Peyer's patch (tissue), 4 donors: ENCODE results near the gene MLLT10. TPM values are rescaled to one million over a fixed set of nuclear protein-coding genes. Genes with fewer than 3 reads are reported as not detected.

Source experiments
- DNase-seq, 3 donors: peaks; one replicate each; pipeline ENCODE4 v3.0.0-alpha.2; 2017 to 2019
- H3K27ac ChIP-seq, 4 donors: fragments of 200-600 bp; sonication (generic); one replicate each; pipeline ENCODE4 v1.5.1; 2016 to 2019
- H3K27me3 ChIP-seq, 2 donors: fragments of 200-600 bp; sonication (generic); one replicate each; pipeline ENCODE4 v1.5.1; 2019
- H3K36me3 ChIP-seq, 3 donors: fragments of 200-600 bp; sonication (generic); one replicate each; pipeline ENCODE4 v1.5.1; 2016 to 2019
- H3K4me1 ChIP-seq, 4 donors: fragments of 200-600 bp; sonication (generic); one replicate each; pipeline ENCODE4 v1.5.1; 2016 to 2019
- H3K4me3 ChIP-seq, 4 donors: fragments of 200-600 bp; sonication (generic); 1 replicate in 3 of 4; 2 replicates in 1 of 4; pipeline ENCODE4 v1.5.1; 2016 to 2019; ENCODE audit warnings: mild to moderate bottlenecking in 1 of 4
- H3K9me3 ChIP-seq, 4 donors: fragments of 200-600 bp; sonication (generic); one replicate each; pipeline ENCODE4 v1.5.1; 2016 to 2019; ENCODE audit warnings: mild to moderate bottlenecking in 1 of 4
- POLR2A ChIP-seq, 2 donors: fragments of 450-650 bp; IDR thresholded peaks; one replicate each; pipeline ENCODE4 v1.5.1; 2017; ENCODE audit warnings: antibody characterized with exemption in 2 of 2, mild to moderate bottlenecking in 2 of 2, moderate library complexity in 2 of 2
- total RNA-seq, 4 donors: library from RNA; depleted of rRNA; stranded (reverse); fragments of >200 nt; gene quantifications; one replicate each; pipeline ENCODE4 v1.1.0, GENCODE V29; 2016
- TF ChIP-seq, protein P1 (sequence below), 6 experiments: fragments of 450-650 bp in 4 of 6; fragments of 200-600 bp in 2 of 6; sonication (generic) in 1 of 6; IDR thresholded peaks; one replicate each; pipeline ENCODE4 v1.5.1; 2017 to 2019; ENCODE audit warnings: antibody characterized with exemption in 6 of 6, mild to moderate bottlenecking in 3 of 6, moderate library complexity in 1 of 6

MLLT10 gene
- total RNA-seq, 4 donors from 2014 or later, result 25.2 to 65.2 (median 40.1) TPM

DNA sequence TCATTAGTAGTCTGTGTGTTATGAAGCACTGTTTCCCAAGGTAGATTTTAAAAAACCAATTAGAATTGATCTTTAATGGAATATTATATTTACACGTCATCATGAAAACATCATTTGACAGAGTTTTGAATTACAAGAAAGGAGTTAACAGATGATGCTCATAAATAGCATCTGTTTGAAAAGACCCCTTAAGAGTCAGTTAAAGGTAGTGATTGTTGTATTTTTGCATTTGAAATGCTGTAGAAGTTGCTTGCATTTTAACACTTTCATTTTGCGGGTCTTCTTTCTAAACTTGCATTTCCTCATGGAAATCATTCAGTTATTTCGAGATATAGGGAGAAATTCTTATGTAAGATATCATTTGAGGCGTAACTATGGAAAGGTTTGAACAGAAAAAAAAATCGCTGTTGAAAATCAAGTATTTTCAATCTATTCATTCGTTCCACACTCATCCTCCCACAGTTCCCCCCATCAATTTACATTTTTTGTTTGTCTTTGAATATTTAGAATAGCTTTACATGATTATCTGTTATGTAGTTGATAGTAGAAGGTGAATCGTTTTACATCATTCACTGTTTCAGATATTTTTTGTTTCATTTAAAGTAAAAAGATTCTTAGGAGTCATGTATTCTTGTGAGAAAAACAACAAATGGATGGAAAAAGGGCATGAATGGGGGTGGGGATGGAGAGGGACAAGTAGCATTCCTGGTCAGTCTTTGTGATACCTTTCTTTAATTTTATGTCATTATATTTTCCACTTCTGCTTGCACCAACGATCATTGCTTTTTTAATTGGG is 5.6 kb upstream of the MLLT10 start:
- no peaks in the 10 kb centered on the region for H3K36me3 ChIP-seq
- peak overlapping the region; percentile 90 to 97 (median 93) for H3K27ac ChIP-seq
- no peaks in the 10 kb centered on the region for H3K9me3 ChIP-seq
- H3K4me3 ChIP-seq, result peak overlapping the region in 1 of 4 donors; percentile 71
- H3K4me1 ChIP-seq, result peaks cover 3 to 16% (median 8%) of the 10 kb centered on the region in 4 donors
- no peaks in the 10 kb centered on the region for H3K27me3 ChIP-seq
- TF ChIP-seq, protein P1, sequence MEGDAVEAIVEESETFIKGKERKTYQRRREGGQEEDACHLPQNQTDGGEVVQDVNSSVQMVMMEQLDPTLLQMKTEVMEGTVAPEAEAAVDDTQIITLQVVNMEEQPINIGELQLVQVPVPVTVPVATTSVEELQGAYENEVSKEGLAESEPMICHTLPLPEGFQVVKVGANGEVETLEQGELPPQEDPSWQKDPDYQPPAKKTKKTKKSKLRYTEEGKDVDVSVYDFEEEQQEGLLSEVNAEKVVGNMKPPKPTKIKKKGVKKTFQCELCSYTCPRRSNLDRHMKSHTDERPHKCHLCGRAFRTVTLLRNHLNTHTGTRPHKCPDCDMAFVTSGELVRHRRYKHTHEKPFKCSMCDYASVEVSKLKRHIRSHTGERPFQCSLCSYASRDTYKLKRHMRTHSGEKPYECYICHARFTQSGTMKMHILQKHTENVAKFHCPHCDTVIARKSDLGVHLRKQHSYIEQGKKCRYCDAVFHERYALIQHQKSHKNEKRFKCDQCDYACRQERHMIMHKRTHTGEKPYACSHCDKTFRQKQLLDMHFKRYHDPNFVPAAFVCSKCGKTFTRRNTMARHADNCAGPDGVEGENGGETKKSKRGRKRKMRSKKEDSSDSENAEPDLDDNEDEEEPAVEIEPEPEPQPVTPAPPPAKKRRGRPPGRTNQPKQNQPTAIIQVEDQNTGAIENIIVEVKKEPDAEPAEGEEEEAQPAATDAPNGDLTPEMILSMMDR (IDR thresholded peaks at IDR 0.05), result no peak
- no peak for TF ChIP-seq POLR2A (IDR thresholded peaks at IDR 0.05)
- no peak for DNase-seq

DNA sequence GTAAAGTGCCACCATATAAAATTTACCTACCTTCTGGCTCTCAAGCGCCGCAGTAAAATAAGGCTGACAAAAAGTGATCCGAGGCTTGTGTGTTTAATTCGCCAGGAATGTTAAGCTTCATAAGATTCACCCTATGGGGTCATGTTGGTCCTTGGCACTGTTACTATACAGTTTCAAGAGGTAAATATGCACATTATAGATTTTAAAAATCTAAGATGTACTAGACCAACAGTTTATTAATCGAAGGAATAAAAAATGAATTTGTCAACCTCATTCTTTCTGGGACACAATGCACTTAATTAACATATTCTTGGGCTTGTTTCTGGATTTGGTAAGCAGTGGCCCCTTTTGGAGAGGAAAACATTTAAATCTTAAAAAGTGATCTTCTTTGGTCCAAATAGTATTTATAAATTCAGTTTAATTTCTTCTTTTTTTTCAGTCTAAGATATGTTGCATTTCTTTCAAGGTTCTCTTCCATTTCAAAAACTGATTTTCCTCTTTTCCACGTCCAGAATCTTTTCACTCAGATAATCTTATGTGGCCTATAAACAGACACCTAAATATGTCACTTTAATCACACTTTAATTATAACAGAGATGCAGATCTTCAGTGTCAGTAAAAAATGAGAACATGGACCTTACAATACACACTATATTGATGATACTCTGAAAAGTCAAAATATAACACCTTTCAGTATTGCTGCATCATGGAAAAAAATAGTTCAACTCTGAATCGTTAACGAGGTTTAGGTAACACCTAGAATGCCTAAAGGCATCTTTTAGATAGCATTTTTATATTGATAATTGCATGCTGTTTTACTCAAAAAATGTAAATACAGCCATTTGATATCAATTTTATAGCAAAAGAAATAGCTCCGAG is 4.8 kb upstream of the MLLT10 start:
- peaks cover 3 to 16% (median 8%) of the 10 kb centered on the region in 4 donors for H3K4me1 ChIP-seq
- no peaks in the 10 kb centered on the region for H3K9me3 ChIP-seq
- peak overlapping the region in 2 of 4 donors; percentile 27 to 95 for H3K27ac ChIP-seq
- no peak overlapping the region for H3K4me3 ChIP-seq
- no peaks in the 10 kb centered on the region for H3K36me3 ChIP-seq
- no peaks in the 10 kb centered on the region for H3K27me3 ChIP-seq
- no peak for TF ChIP-seq POLR2A (IDR thresholded peaks at IDR 0.05)
- TF ChIP-seq, protein P1 (IDR thresholded peaks at IDR 0.05), result no peak
- no peak for DNase-seq

DNA sequence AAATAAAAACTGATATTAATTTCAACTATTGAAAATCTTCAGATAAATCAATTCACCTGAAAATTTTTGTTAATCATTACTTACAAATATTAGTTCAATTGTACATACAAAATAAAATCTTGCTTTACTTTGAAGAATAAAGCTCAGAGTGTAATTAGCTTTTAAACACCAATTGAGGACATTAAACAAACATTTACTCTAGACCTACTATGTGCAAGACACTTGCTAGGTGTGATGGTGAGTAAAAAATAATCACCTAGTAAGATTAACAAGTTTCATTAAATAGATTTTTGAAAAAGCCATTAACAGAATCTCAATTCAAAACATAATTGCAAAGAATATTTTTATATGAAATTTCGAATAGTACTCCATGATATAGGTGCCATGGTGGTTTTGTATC is 3.9 kb upstream of the MLLT10 start:
- Histone ChIP-seq H3K36me3 (no peaks in the 10 kb centered on the region), H3K9me3 (no peaks in the 10 kb centered on the region), H3K27ac (no peak overlapping the region), H3K4me3 (no peak overlapping the region), H3K27me3 (no peaks in the 10 kb centered on the region), H3K4me1 (peaks cover 3 to 18% (median 9%) of the 10 kb centered on the region in 4 donors)
- no peak for DNase-seq
- TF ChIP-seq, protein P1 (IDR thresholded peaks at IDR 0.05), result no peak
- no peak for TF ChIP-seq POLR2A (IDR thresholded peaks at IDR 0.05)

DNA sequence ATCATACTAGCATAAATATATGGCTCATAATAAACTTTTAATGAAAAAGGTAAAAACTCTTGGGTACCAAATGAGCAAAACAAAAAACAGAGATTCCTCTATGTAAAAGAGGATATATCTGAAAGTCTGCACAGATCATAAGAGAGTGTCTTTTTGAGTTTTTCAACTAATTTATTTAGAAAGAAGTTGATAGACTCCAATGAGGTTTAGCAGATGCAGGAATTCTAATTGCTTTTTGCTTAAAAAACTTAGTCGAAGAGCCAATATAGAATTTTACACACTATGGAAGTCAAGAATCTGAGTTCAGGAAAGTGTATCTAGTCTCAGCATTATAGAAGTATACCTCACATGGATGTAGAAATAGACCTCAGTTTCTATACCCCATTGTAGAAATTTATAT is 3.4 kb upstream of the MLLT10 start:
- H3K9me3 ChIP-seq, result no peaks in the 10 kb centered on the region
- TF ChIP-seq POLR2A (IDR thresholded peaks at IDR 0.05), result no peak
- TF ChIP-seq, protein P1 (IDR thresholded peaks at IDR 0.05), result no peak
- no peak for DNase-seq
- H3K4me1 ChIP-seq, result peaks cover 3 to 22% (median 11%) of the 10 kb centered on the region in 4 donors
- peak overlapping the region in 1 of 4 donors; percentile 16 for H3K27ac ChIP-seq
- no peaks in the 10 kb centered on the region for H3K27me3 ChIP-seq
- H3K36me3 ChIP-seq, result no peaks in the 10 kb centered on the region
- H3K4me3 ChIP-seq, result no peak overlapping the region

DNA sequence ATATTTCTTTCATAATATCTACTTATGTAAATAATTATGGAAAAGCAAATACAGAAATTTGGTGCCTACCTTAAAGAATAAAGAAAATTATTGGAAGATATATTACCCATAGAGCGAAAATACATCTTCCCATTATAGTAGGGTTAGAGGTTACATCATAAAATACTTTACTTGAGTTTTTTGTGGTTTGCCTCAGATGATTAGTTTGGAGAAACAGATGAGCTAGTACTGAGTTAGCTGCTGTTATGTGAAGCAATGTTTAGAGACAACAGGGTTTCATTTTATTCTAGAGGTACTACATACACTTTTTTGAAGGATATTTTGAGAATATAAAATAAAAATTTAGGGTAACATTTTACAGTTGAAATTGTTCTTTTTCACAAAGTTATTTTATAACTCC is 2.9 kb upstream of the MLLT10 start:
- H3K4me1 ChIP-seq, result peaks cover 3 to 27% (median 11%) of the 10 kb centered on the region in 4 donors
- H3K4me3 ChIP-seq, result no peak overlapping the region
- no peaks in the 10 kb centered on the region for H3K27me3 ChIP-seq
- H3K36me3 ChIP-seq, result no peaks in the 10 kb centered on the region
- H3K27ac ChIP-seq, result peak overlapping the region in 1 of 4 donors; percentile 16
- TF ChIP-seq, protein P1 (IDR thresholded peaks at IDR 0.05), result no peak
- no peak for TF ChIP-seq POLR2A (IDR thresholded peaks at IDR 0.05)
- no peak for DNase-seq
- no peaks in the 10 kb centered on the region for H3K9me3 ChIP-seq
